GM21576 (cell line): ENCODE data around the gene CCDC188.
"Not testable (repeated sequence)": the region's sequence is repeated elsewhere in the genome, so short reads cannot be mapped to it uniquely, and the experiment has no call there.

ENCODE experiments used
- ATAC-seq: cut with Tn5 transposase; IDR thresholded peaks from one replicate; pipeline ENCODE4 v1.9.1; 2021; ENCODE audit warnings: mild to moderate bottlenecking, moderate library complexity; ENCODE audit not compliant: unreplicated experiment

The CCDC188 gene

GRCh38 chr22:20171288-20172140 is 20.7 kb upstream of the CCDC188 start:
- ATAC-seq, result no peak

- no peak for ATAC-seq
Measured at GRCh38 chr22:20170170-20170569, 19.3 kb upstream of the CCDC188 start.

- ATAC-seq, result no peak
Measured at GRCh38 chr22:20169253-20169822, 18.5 kb upstream of the CCDC188 start.

GRCh38 chr22:20167643-20168322 is 16.9 kb upstream of the CCDC188 start:
- no peak for ATAC-seq

GRCh38 chr22:20166703-20167102 is 15.8 kb upstream of the CCDC188 start:
- ATAC-seq, result no peak

- no peak for ATAC-seq
Measured at GRCh38 chr22:20165913-20166312, 15.1 kb upstream of the CCDC188 start.

GRCh38 chr22:20165421-20165820 is 14.6 kb upstream of the CCDC188 start:
- no peak for ATAC-seq

GRCh38 chr22:20164863-20165262 is 14.0 kb upstream of the CCDC188 start:
- ATAC-seq, result no peak

- ATAC-seq, result no peak
Measured at GRCh38 chr22:20160041-20160440, 9.2 kb upstream of the CCDC188 start.

- ATAC-seq, result not testable (repeated sequence)
Measured at GRCh38 chr22:20159531-20159930, 8.7 kb upstream of the CCDC188 start.

- no peak for ATAC-seq
Measured at GRCh38 chr22:20159076-20159475, 8.2 kb upstream of the CCDC188 start.

- ATAC-seq, result no peak
Measured at GRCh38 chr22:20158391-20159036, 7.7 kb upstream of the CCDC188 start.

- ATAC-seq, result no peak
Measured at GRCh38 chr22:20157430-20158183, 6.8 kb upstream of the CCDC188 start.

- ATAC-seq, result no peak
Measured at GRCh38 chr22:20156611-20157429, 6.0 kb upstream of the CCDC188 start.

- ATAC-seq, result no peak
Measured at GRCh38 chr22:20156042-20156389, 5.2 kb upstream of the CCDC188 start.

GRCh38 chr22:20155330-20156041 is 4.6 kb upstream of the CCDC188 start:
- no peak for ATAC-seq

- no peak for ATAC-seq
Measured at GRCh38 chr22:20154602-20155187, 3.8 kb upstream of the CCDC188 start.

- no peak for ATAC-seq
Measured at GRCh38 chr22:20153945-20154344, 3.1 kb upstream of the CCDC188 start.

- ATAC-seq, result no peak
Measured at GRCh38 chr22:20152464-20152890, 1.6 kb upstream of the CCDC188 start.
